22Rv1 (cell line): ENCODE results near the gene RILPL2.
"Not testable (repeated sequence)": the region's sequence is repeated elsewhere in the genome, so short reads cannot be mapped to it uniquely, and the experiment has no call there.

ENCODE experiments used
- H3K27ac ChIP-seq: fragments of 450-650 bp; 2 replicates; pipeline ENCODE4 v1.5.1; 2017
- CTCF ChIP-seq: fragments of 450-650 bp; IDR thresholded peaks from 2 replicates; pipeline ENCODE4 v1.5.1; 2017; ENCODE audit warnings: mild to moderate bottlenecking
- ZFX ChIP-seq: fragments of 450-650 bp; IDR thresholded peaks from 2 replicates; pipeline ENCODE4 v1.6.1; 2017; ENCODE audit warnings: antibody characterized with exemption, borderline replicate concordance

The RILPL2 gene

GRCh38 chr12:123388951-123389559, 47.4 kb downstream of the RILPL2 start:
- no peak for TF ChIP-seq ZFX
- no peak for TF ChIP-seq CTCF
- H3K27ac ChIP-seq: peak overlapping the region; percentile 89

GRCh38 chr12:123388177-123388950, 48.1 kb downstream of the RILPL2 start:
- peak overlapping the region; percentile 89 for H3K27ac ChIP-seq
- no peak for TF ChIP-seq ZFX

DNA sequence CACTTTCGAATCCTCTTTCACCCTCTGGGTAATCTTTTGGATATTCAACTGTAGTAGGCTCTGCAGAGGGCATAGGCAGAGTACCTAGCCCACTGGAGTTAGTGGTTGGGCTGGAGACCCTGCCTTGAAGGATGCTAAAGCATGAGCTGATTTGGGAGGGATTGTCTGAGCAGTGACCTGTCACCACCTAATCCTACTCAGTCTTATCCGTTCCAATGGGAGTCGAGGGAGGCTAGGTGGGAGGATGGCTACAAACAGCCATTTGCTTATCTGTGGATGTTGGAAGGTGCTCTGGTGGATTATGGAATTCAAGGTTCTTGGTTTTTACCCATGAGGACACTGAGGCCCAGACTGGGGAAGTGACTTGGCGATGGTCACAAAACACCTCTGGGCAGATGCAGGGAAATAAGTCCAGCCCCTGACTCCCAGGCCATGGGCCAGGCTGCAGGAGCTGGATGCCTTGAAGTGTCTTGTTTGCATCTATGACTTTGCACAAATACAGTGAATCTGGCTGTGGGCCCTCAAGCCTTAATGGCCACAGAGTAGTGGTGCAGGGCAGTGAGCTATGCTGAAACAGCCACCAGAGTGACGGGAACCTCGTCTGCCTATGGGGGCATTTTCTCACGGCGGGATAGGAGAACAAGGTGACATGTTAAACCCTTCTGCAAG, 48.8 kb downstream of the RILPL2 start:
- TF ChIP-seq ZFX (no peak), CTCF (no peak)
- H3K27ac ChIP-seq: peak overlapping the region; percentile 89

DNA sequence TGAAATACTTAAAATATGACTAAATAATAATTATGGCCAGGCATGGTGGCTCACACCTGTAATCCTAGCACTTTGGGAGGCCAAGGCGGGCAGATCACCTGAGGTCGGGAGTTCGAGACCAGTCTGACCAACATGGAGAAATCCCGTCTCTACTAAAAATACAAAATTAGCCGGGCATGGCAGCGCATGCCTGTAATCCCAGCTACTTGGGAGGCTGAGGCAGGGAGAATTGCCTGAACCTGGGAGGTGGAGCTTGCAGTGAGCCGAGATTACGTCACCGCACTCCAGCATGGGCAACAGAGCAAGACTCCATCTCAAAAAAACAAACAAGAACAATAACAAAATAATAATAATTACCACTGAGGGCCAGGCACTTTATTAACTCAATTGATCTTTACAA, 50.9 kb downstream of the RILPL2 start:
- not testable (repeated sequence) for H3K27ac ChIP-seq

- no peak for TF ChIP-seq ZFX
- no peak for TF ChIP-seq CTCF
- H3K27ac ChIP-seq: peak overlapping the region; percentile 99
Measured at GRCh38 chr12:123384994-123385376, 51.5 kb downstream of the RILPL2 start.

- peak overlapping the region; percentile 99 for H3K27ac ChIP-seq
- TF ChIP-seq CTCF: no peak
Measured at GRCh38 chr12:123384318-123384993, 52.0 kb downstream of the RILPL2 start.

GRCh38 chr12:123382684-123383083, 53.8 kb downstream of the RILPL2 start:
- peak overlapping the region; percentile 99 for H3K27ac ChIP-seq
- TF ChIP-seq CTCF: no peak
- TF ChIP-seq ZFX: no peak

DNA sequence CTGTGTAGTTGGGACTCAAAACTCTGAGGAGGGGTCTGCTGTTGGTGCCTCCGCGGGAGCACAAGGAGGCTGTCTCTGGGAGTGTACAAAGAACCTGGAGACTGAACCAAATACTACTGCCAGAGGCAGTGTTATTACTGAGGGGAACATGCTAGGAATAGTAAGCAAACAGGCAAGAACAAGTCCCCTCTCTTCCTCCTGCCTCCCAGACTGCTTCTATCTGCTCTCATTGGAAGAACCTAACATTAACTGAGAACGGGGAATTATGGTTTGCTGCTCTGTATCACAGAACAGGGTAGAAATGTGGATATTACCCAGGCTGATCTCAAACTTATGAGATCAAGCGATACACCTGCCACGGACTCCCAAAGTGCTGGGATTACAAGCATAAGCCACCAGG, 57.1 kb downstream of the RILPL2 start:
- H3K27ac ChIP-seq: no peak overlapping the region
- TF ChIP-seq ZFX (no peak), CTCF (no peak)

DNA sequence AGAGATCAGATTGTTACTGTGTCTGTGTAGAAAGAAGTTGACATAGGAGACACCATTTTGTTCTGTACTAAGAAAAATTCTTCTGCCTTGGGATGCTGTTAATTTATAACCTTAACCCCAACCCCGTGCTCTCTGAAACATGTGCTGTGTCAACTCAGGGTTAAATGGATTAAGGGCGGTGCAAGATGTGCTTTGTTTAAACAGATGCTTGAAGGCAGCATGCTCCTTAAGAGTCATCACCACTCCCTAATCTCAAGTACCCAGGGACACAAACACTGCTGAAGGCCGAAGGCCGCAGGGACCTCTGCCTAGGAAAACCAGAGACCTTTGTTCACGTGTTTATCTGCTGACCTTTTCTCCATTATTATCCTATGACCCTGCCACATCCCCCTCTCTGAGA, 64.1 kb downstream of the RILPL2 start:
- not testable (repeated sequence) for H3K27ac ChIP-seq

- H3K27ac ChIP-seq: not testable (repeated sequence)
Measured at GRCh38 chr12:123371667-123372368, 64.7 kb downstream of the RILPL2 start.
